Endothelial cell of umbilical vein (primary cell): ENCODE data around the gene USF3.

Source experiments
- CTCF ChIP-seq, 2 donors: IDR thresholded peaks; 1 replicate in 1 of 2; 2 replicates in 1 of 2; pipeline ENCODE4 v1.5.1; 2011; ENCODE audit warnings: low read length in 2 of 2, mild to moderate bottlenecking in 2 of 2, moderate library complexity in 2 of 2, control low read depth in 1 of 2, inconsistent platforms in 1 of 2, low read depth in 1 of 2; ENCODE audit not compliant: insufficient read depth in 1 of 2; ENCODE audit errors: extremely low read depth in 1 of 2
- EZH2 ChIP-seq: IDR thresholded peaks from 2 replicates; pipeline ENCODE4 v1.6.1; 2012; ENCODE audit warnings: borderline replicate concordance, low read depth, mild to moderate bottlenecking, moderate library complexity, low read length, inconsistent platforms; ENCODE audit not compliant: severe bottlenecking
- MYC ChIP-seq: IDR thresholded peaks from one replicate; pipeline ENCODE4 v1.6.1; 2011; ENCODE audit warnings: mild to moderate bottlenecking, low read depth, low read length
- POLR2A ChIP-seq: IDR thresholded peaks from 2 replicates; pipeline ENCODE4 v1.6.1; 2012; ENCODE audit warnings: low read depth, mild to moderate bottlenecking, control low read depth, low read length
- POLR2AphosphoS5 ChIP-seq: IDR thresholded peaks from 2 replicates; pipeline ENCODE4 v1.6.1; 2012; ENCODE audit warnings: low read depth, mild to moderate bottlenecking, control low read depth, low read length, moderate library complexity; ENCODE audit not compliant: insufficient read depth

GRCh38 chr3:113744941-113745755 is 48.7 kb upstream of the USF3 start:
- TF ChIP-seq POLR2AphosphoS5 (peak; percentile 28), EZH2 (no peak), CTCF (IDR thresholded peaks at IDR 0.05; ENCODE audit: extremely low read depth in 1 of 2, insufficient read depth in 1 of 2, low read depth in 1 of 2, low read length in 2 of 2) (peak; percentile 53 to 62), MYC (no peak), POLR2A (peak; percentile 14)
